ENCODE results near the gene CPLANE1.

- TF ChIP-seq POLR2A (IDR thresholded peaks at IDR 0.05) = no peak
- no peak for TF ChIP-seq CTCF (IDR thresholded peaks at IDR 0.05)
Observed at GRCh38 chr5:37090123-37090726, 159.0 kb downstream of the CPLANE1 start.

All from body of pancreas (tissue), 4 donors.